Left lobe of liver (tissue), 2 donors: Measurements from ENCODE around the gene ZNF576. TPM values are rescaled to one million over a fixed set of nuclear protein-coding genes. Genes with fewer than 3 reads are reported as not detected.
"Not testable (repeated sequence)": the region's sequence is repeated elsewhere in the genome, so short reads cannot be mapped to it uniquely, and the experiment has no call there.

Experiments used
- ATAC-seq: fragments of 200-7000 bp; cut with Tn5 transposase; one replicate; pipeline ENCODE4 v1.9.1; 2020; ENCODE audit warnings: mild to moderate bottlenecking, moderate library complexity
- DNase-seq: peaks from one replicate; pipeline ENCODE4 v3.0.0-alpha.2; 2020; ENCODE audit warnings: low spot score
- total RNA-seq: library from RNA; stranded (reverse); gene quantifications from one replicate; pipeline ENCODE4 v1.2.1, GENCODE V29; 2021
- donor health status: DM: no; HTN: no; CAD: no; lungs with moderate emphysema.
- donor health status: DM: no; HTN: yes; CAD: no.

ZNF576 gene
- total RNA-seq, 1 donor from 2014 or later, result 7.7 TPM

- ATAC-seq (no peak), DNase-seq (no peak)
Measured at GRCh38 chr19:43574424-43575155, 21.8 kb upstream of the ZNF576 start.

- DNase-seq, result peak; percentile 97
- ATAC-seq, result peak; percentile 99
Measured at GRCh38 chr19:43575156-43575950, 21.0 kb upstream of the ZNF576 start, which contains the start of the genes PINLYP and XRCC1. TSS of gene PINLYP (plus strand) at chr19:43575801. CDS start at chr19:43577192, 1,391 bp downstream. TSS of gene XRCC1 (minus strand) at chr19:43575527. CDS start at chr19:43575458, 69 bp downstream.

- ATAC-seq, result peak; percentile 2
- no peak for DNase-seq
Measured at GRCh38 chr19:43575955-43576878, 20.2 kb upstream of the ZNF576 start.

- ATAC-seq (no peak), DNase-seq (no peak)
Measured at GRCh38 chr19:43578787-43579186, 17.6 kb upstream of the ZNF576 start.

- DNase-seq (no peak), ATAC-seq (no peak)
Measured at GRCh38 chr19:43581467-43581866, 14.9 kb upstream of the ZNF576 start.

GRCh38 chr19:43582495-43582894, 13.9 kb upstream of the ZNF576 start:
- DNase-seq (no peak), ATAC-seq (no peak)

- ATAC-seq (peak; percentile 93), DNase-seq (no peak)
Measured at GRCh38 chr19:43584484-43584883, 11.9 kb upstream of the ZNF576 start.

GRCh38 chr19:43586346-43586745, 10.0 kb upstream of the ZNF576 start:
- DNase-seq (no peak), ATAC-seq (no peak)

GRCh38 chr19:43587029-43587428, 9.4 kb upstream of the ZNF576 start:
- not testable (repeated sequence) for DNase-seq, ATAC-seq

GRCh38 chr19:43589277-43589676, 7.1 kb upstream of the ZNF576 start:
- no peak for DNase-seq
- ATAC-seq, result no peak

- ATAC-seq (no peak), DNase-seq (no peak)
Measured at GRCh38 chr19:43589678-43590077, 6.7 kb upstream of the ZNF576 start.

- no peak for DNase-seq
- no peak for ATAC-seq
Measured at GRCh38 chr19:43591904-43592772, 4.3 kb upstream of the ZNF576 start.

- DNase-seq, result no peak
- ATAC-seq, result no peak
Measured at GRCh38 chr19:43592800-43593350, 3.5 kb upstream of the ZNF576 start.

GRCh38 chr19:43594081-43594697, 2.2 kb upstream of the ZNF576 start:
- no peak for ATAC-seq

GRCh38 chr19:43594710-43595604, 1.4 kb upstream of the ZNF576 start:
- peak; percentile 41 for ATAC-seq
- DNase-seq, result peak; percentile 60

More at GRCh38 chr19:43594081-43594697, 2.2 kb upstream of the ZNF576 start:
- no peak for DNase-seq

GRCh38 chr19:43595605-43595998, 793 bp upstream of the ZNF576 start:
- DNase-seq, result no peak
- ATAC-seq, result peak; percentile 21

GRCh38 chr19:43596842-43597461, 557 bp downstream of the ZNF576 start:
- ATAC-seq, result no peak
- no peak for DNase-seq

- no peak for ATAC-seq
- DNase-seq, result no peak
Measured at GRCh38 chr19:43597876-43598275, 1.5 kb downstream of the ZNF576 start.
